ENCODE results near the gene C17orf107. TPM values are rescaled to one million over a fixed set of nuclear protein-coding genes. Genes with fewer than 3 reads are reported as not detected.
"Not testable (repeated sequence)": the region's sequence is repeated elsewhere in the genome, so short reads cannot be mapped to it uniquely, and the experiment has no call there.

The C17orf107 gene
- total RNA-seq, 4 donors from 2014 or later: 0.27 to 2.7 (median 0.92) TPM

DNA sequence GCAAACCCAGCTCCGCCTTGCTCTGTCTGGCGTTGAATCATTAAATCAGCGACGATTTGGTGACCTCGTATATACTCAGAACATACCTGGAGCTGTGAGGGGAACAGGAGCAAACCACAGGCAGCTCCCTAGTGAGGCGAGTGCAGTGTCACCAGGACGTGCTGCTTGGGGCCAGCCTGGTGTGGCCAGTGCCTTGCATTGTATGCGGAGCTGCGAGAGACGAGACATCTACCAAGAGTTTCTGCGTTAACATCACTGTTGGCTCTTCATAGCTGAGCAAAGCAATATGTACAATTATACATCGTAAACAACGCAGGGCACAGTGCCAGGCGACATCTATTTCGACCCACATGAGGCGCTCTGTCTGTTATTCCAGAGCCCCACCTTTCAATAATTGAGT lies 38.3 kb upstream of the C17orf107 start:
- Histone ChIP-seq H3K27me3 (no peaks in the 10 kb centered on the region), H3K4me3 (peak overlapping the region; percentile 51 to 65 (median 56)), H3K9me3 (no peaks in the 10 kb centered on the region), H3K36me3 (peaks cover 0 to 29% (median 0%) of the 10 kb centered on the region in 3 donors), H3K27ac (peak overlapping the region; percentile 83 to 93 (median 86)), H3K4me1 (peaks cover 23 to 89% (median 37%) of the 10 kb centered on the region in 3 donors)
- TF ChIP-seq CTCF (IDR thresholded peaks at IDR 0.05): no peak
- no peak for TF ChIP-seq POLR2A (IDR thresholded peaks at IDR 0.05)
- WGBS, 2 donors: 76 to 81% methylated on average over 15 to 16 of the region's 16 CpGs
- intact Hi-C loops (cut with DNase I): no loop called here
- DNase-seq: no peak

- intact Hi-C loops (cut with DNase I): no loop called here
- Histone ChIP-seq H3K27me3 (no peaks in the 10 kb centered on the region), H3K9me3 (no peaks in the 10 kb centered on the region), H3K4me1 (peaks cover 21 to 80% (median 28%) of the 10 kb centered on the region in 3 donors), H3K36me3 (peaks cover 0 to 24% (median 0%) of the 10 kb centered on the region in 3 donors), H3K27ac (peak overlapping the region in 2 of 4 donors; percentile 8 to 39), H3K4me3 (no peak overlapping the region)
- TF ChIP-seq CTCF (IDR thresholded peaks at IDR 0.05): no peak
- DNase-seq: no peak
- 72 to 89% methylated on average over 4 of the region's 4 CpGs for WGBS, 2 donors
Observed at GRCh38 chr17:4862720-4863119, 36.6 kb upstream of the C17orf107 start.

DNA sequence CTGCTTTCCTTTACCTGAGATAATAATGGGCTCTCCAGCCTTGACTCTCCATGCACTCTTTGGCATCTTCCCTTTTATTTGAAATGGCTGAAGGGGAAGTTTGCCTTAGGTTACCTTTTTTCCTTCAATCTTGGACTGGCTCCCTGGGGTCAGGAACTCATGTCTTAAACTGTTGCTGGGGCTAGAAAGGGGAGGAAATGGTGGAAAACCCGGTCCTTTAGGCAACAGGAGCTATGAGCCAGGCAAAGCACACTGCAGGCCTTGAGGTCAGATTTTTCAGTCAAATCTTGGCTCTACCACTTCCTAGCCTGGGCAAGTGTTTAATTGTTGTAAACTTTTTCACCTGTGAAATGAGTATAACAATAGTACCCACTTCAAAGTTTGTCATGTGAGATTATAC lies 36.0 kb upstream of the C17orf107 start:
- DNase-seq: no peak
- Histone ChIP-seq H3K27me3 (no peaks in the 10 kb centered on the region), H3K4me1 (peaks cover 15 to 74% (median 22%) of the 10 kb centered on the region in 3 donors), H3K4me3 (no peak overlapping the region), H3K9me3 (no peaks in the 10 kb centered on the region), H3K36me3 (peaks cover 0 to 30% (median 0%) of the 10 kb centered on the region in 3 donors), H3K27ac (peak overlapping the region in 2 of 4 donors; percentile 8 to 39)
- WGBS, 2 donors: 50 to 57% methylated on average over 1 of the region's 1 CpG
- intact Hi-C loops (cut with DNase I): no loop called here
- TF ChIP-seq POLR2A (IDR thresholded peaks at IDR 0.05) (no peak), CTCF (IDR thresholded peaks at IDR 0.05) (no peak)

GRCh38 chr17:4867535-4867934 lies 31.8 kb upstream of the C17orf107 start:
- H3K4me1 ChIP-seq: peaks cover 0 to 38% (median 7%) of the 10 kb centered on the region in 3 donors
- H3K36me3 ChIP-seq: peaks cover 0 to 52% (median 0%) of the 10 kb centered on the region in 3 donors
- intact Hi-C loops (cut with DNase I); H3K27ac ChIP-seq; H3K9me3 ChIP-seq; H3K4me3 ChIP-seq; DNase-seq; H3K27me3 ChIP-seq: not testable (repeated sequence)
- 72 to 85% methylated on average over 5 of the region's 5 CpGs for WGBS, 2 donors

- H3K4me3 ChIP-seq; DNase-seq; H3K27me3 ChIP-seq; H3K9me3 ChIP-seq; intact Hi-C loops (cut with DNase I); H3K27ac ChIP-seq: not testable (repeated sequence)
- 94 to 95% methylated on average over 22 of the region's 22 CpGs for WGBS, 2 donors
- peaks cover 0 to 63% (median 0%) of the 10 kb centered on the region in 3 donors for H3K36me3 ChIP-seq
- peaks cover 0 to 32% (median 0%) of the 10 kb centered on the region in 3 donors for H3K4me1 ChIP-seq
Observed at GRCh38 chr17:4869058-4869998, 30.0 kb upstream of the C17orf107 start.

- Histone ChIP-seq H3K4me1 (peaks cover 0 to 24% (median 0%) of the 10 kb centered on the region in 3 donors), H3K9me3 (no peaks in the 10 kb centered on the region), H3K27me3 (no peaks in the 10 kb centered on the region), H3K4me3 (no peak overlapping the region), H3K36me3 (peaks cover 0 to 72% (median 0%) of the 10 kb centered on the region in 3 donors), H3K27ac (no peak overlapping the region)
- WGBS, 2 donors: 73 to 77% methylated on average over 2 of the region's 2 CpGs
- TF ChIP-seq POLR2A (IDR thresholded peaks at IDR 0.05) (no peak), CTCF (IDR thresholded peaks at IDR 0.05) (no peak)
- no peak for DNase-seq
- intact Hi-C loops (cut with DNase I): no loop called here
Observed at GRCh38 chr17:4870855-4871254, 28.5 kb upstream of the C17orf107 start.

Measured in esophagus squamous epithelium (tissue), 5 donors.